Measurements from ENCODE around the gene DLGAP4.
"Not testable (repeated sequence)": the region's sequence is repeated elsewhere in the genome, so short reads cannot be mapped to it uniquely, and the experiment has no call there.

The DLGAP4 gene

DNA sequence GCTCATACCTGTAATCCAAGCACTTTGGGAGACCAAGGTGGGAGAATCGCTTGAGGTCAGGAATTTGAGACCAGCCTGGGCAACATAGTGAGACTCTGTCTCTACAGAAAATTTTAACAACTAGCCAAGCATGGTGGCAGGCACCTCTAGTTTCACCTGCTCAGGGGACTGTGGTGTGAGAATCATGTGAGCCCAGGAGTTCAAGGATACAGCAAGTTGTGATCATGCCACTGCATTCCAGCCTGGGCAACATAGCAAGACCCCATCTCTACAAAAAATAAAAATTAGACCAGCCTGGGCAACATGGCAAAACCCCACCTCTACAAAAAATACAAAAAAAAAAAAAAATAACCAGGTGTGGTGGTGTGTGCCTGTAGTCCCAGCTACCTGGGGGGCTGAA, 73.8 kb downstream of the DLGAP4 start:
- not testable (repeated sequence) for DNase-seq (ENCODE audit: low spot score)

DNA sequence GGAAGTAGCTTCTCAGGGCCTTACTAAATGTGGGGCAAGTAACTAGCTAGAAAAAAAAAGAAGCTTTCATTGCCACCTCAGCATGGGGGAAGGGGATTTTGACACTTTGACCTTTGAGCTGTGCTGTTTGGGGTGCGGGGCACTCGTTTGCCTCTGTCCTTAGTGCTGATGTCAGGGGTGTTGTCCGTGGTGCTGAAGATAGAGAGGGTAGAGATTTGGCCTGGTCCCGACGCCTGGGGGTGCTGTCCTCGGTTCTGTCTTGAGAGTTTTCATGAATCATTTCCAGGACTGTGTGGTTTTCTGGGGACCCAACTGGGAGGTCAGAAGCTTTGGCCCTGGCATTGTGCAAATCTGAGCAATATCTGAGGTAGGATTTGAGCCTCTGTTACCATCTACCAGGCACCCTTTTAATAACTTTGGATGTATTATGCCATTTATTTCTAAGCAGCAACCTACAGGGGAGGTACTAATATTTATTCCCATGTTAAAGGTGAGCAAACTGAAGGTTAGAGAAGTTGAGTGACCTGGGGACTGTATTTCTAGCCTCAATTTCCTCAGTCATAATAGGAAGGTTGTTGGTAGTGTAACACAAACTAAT, 78.0 kb downstream of the DLGAP4 start:
- DNase-seq (ENCODE audit: low spot score), result peak; percentile 24

DNA sequence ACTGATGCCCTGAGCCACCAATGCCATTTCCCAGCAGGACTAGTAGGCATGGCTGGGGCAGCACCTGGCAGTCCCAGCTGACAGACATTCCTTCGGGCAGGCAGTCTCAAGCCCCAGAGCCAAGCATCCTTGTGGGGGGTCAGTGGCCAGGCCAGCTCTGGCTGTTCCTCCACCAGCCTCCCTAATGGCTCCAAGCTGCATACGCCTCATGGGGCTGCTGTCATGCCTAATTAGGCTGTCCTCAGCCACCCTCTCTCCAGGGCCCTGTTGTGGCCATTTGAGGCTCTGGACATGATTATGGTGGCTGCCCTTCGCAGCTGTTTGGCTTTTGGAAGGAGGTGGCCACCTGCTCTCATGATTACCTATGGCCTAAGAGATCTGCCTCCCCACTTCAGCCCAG, 79.4 kb downstream of the DLGAP4 start:
- peak; percentile 87 for DNase-seq (ENCODE audit: low spot score)

DNA sequence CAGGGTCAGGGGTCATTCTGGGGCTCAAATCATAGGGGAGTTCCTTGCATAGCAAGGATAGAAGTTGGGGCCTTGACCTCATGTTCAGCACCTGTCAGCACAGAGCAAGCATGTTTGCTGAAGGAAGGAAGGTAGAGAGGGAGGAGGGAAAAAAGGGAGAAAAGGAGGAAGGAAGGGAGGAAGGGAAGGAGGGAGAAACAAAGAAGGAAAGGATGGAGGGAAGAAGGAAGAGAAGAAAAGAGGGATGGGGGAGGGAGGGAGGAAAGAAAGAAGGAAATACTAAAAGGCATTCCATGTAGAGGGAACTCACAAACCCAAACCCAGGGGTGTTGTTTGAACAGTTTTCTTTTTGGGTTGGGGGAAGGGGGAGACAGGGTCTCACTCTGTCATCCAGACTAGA, 80.1 kb downstream of the DLGAP4 start:
- no peak for DNase-seq (ENCODE audit: low spot score)

DNA sequence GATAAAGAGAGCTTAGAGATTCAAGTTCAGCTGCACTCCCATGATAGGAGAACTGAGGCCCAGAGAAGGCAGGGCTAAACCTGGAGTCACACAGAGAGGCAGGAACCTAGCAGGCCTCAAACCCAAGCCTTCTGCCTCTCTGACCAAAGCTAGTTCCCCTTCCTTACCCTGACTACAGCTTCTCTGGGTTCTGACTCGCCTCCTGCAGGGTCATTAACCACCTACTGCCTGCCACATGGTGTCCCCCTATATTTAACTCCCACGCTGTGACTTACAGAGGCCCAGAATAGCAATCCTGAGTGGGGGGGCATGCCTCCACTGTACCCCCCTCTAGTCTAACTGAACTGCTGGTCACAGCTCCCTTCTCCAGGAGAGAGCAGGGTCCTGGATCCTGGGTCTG, 84.1 kb downstream of the DLGAP4 start:
- DNase-seq (ENCODE audit: low spot score), result no peak

DNA sequence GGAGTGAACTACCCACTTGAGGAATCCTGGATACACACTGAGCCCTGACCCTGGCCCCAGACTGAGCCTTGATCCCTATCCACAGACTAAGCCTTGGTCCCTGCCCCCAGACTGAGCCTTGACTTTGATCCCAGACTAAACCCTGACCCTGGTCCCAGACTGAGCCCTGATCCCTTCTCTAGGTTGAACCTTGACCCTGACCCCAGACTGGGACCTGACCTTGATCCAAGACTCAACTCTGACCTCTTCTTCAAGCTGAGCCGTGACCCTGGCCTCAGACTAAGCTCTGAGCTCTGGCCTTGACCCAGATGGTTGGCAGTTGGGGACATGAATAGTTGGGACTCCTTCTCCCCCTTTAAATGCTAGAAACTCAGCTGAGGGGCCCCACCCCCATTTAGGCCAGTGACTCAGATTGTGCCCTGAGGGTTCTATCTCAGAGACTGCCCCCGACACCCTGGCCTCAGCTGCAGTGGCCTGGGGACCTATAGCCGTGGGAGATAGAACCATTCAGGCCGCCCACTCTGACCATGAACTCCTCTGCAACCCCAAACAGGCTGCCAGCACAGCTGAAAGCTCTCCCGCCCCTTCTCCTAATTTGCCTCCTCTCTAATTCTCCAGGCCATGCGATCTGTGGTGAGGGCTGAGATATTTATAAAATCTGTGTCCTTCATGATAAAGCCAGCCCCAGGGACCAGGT, 84.7 kb downstream of the DLGAP4 start:
- DNase-seq (ENCODE audit: low spot score), result no peak

DNA sequence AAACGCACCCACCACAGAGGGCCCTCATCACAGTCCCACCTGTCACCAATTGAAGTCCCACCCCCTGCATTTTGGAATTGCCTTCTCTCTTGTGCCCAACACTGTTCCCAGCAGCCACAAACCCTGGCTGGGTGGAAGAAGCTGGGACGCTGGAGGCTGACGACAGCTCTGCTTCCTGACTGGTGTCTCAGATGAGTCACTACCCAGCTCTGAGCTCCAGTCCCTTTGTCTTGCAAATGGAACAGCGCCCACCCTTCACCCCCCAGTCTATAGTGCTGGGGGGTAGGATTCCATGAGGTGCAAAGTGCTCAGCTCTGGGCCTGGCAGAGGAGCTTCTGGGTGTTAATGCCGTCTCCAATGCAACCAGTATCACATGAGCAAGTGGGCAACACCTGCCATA, 85.3 kb downstream of the DLGAP4 start:
- DNase-seq (ENCODE audit: low spot score), result no peak

DNA sequence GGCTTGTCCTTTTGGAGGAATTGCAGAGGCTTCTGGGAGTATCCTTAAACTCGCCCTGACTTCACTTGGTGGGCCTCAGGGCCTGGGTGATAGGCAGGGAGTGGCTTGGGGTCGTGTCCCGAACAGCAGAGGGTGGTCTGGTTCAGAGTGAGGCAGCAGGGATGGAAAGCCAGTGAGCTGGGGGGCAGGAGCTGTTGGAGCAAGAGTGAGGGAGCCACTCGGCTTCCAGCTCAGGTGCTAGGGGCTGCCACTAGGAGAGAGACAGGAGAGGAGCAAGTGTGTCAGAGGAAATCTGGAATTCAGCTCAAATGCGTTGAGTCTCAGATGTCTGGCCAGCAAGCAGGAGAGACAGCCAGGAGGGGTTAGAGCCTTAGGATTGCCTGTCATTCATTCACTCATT, 85.8 kb downstream of the DLGAP4 start:
- no peak for DNase-seq (ENCODE audit: low spot score)

DNA sequence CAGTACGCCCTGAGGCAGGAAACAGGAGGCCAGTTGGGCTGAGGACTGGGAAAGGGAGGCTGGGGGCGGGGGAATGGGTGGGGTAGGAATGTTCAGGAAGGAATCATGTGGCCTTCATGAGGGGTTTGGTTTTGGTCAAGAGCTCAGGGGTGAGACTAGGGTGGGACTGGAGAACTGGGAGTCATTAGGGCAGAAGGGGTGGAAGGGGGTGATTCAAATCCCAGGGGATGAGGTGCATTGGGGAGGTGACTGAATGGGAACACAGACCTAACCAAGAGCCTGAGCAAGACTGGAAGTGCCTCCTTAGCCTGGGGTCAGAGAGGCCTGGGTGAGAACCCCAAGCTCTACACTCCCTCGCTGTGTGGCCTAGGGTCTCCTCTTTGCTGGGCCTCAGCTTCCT, 86.8 kb downstream of the DLGAP4 start:
- DNase-seq (ENCODE audit: low spot score), result no peak

DNA sequence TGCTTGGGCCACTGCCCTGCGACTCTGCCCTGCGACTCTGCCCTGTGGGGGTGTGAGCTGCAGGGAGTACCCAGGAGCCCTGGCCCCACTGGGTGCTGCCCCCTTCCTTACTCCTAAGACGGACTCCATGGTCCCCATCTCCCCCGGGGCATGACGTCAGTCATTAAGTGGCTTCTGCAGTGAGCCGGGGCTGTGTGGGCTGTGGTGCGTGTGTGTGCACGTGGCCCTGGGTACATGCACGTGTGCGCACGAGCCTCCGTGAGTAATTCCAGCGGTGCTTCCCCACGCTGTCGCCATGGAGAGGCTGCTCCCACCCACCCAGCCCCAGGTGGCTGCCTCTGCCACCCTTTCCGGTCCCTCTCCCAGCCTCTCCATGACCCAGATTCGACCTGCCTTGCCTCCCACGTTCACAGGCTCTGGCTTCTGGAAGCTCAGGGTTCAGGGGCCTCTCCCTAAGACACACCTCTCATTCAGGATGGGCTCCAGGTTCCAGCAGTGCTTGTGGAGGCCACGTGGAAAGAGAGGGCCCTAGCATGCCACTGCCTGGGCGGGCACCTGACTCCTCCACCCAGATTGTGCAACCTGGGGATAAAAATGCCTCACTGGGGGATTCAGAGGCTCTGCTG, 88.3 kb downstream of the DLGAP4 start:
- no peak for DNase-seq (ENCODE audit: low spot score)

DNA sequence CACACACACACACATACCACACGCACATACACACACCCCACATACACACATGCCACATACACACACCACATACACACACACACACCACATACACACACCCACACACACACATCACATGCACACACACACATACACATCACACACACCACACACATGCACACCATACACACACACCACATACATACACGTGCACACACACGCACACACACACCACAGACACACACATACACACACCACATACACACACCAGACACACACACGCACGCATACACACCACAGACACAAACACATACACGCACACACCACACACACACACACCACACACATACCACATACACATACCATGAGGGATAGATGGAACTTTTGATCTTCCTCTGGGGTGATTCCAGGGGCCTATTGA, 90.2 kb downstream of the DLGAP4 start:
- DNase-seq (ENCODE audit: low spot score), result no peak

DNA sequence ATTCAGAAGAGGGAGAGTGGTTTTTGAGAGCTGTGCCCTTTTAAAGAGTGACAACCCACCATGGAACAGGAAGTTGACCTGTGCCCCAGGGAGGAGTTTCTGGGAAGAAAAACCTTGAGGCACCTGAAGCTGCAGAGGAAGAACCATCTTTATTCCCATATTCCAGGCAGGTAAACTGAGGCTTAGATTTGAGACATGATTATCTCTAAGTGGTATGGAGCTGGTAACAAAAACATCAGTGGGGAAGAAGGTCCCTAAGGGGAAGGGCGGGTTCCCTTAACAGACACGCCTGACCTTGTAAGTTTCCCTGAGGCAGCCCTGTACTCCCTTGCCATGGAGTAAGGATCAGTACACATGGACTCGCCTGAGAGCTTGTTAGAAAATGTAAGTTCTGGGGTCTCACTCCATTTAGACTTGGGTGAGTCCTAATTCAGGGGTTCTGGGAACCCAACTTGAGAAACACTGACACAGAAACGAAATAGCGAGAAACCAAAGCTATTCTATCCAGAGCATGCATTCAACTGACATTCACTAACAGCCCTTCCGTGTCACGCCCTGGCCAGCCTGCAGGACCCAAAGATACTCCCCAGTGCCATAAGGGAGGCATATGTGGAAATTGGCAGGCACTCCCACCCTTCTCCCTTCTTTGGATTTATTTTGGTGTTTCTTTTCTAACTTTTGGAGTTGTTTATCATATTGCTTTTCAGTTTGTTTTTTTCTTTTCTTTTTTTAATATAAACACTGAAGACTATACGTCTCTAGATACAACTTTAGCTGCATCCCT, 90.9 kb downstream of the DLGAP4 start:
- no peak for DNase-seq (ENCODE audit: low spot score)

DNA sequence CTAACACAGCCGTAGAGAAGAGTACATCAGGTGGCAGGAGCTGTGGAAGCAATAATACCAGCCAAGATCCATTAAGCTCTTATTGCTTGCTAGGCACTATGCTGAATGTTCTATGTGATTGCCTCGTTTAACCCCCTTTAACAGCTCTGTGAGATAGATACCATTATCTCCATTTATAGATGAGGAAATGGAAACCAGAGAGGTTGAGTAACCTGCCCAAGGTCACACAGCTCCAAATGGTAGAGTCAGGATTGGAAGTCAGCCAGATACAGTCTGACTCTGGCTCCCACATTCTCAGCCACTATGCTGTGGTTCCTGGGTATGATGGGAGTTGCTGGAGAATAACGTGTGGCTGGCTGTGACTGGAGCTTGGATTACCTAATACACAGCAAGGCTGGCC, 92.4 kb downstream of the DLGAP4 start:
- no peak for DNase-seq (ENCODE audit: low spot score)

DNA sequence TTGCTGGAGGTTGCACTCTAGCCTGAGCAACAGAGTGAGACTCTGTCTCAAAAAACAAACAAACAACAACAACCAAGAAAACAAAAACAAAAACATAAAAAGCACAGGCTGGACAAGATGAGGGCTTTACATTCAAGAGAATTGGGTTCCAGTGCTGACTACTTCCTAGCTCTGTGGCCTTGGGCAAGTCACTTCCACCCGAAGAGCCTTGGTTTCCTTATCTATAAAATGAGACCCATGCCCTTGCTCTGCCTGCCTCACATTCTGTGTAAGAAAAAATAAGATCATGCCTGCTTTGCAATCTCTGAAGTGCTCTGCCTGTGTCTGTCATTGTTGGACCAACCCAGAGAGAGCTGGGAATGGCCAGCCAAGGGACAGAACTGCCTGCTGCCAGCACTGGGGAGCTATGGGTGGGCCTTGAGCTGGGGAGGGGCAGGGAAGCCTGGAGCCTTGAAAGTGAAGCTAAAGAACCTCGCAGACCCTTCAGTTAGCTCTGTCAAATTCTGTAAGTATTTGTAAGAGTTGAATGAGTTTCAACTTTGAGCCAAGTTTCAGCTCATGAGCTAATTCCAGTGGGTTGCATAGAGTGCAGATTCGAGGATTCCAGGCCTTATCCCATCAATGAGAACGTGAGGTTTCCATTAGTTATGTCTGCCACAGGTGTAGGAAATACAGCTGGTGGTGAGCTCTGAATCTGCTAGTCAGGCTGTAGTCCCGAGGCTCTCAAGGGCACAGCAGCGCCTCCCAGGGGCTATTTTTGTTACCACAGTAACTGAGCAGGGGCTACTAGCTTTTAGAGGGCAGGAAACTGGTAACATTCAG, 93.2 kb downstream of the DLGAP4 start:
- peak; percentile 69 for DNase-seq (ENCODE audit: low spot score)

DNA sequence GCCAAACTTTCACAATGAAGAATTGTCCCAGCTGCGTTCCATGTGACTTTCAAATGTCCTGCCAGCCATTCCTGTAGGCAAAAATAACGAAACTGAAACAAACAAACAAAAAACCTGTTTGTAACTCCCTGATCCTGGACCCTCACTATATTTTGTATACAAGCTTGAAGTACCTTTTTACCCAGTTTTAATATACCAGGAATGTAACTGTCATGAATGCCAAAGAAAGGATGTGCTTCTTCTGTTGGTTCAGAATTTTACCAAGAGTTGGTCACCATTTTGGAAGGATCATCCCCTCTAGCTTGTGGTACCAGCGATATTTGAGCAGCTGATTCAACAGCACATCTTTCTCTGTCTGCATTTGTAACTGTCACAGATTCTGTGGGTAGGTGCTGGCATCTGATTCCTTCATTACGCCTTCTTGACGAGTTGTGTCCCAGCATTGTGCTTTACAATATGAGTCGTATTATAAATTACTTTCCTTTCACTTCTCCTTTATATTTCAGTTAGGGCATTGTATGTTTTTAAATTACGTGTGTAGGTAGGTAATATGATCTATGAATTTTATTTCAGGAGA, 93.9 kb downstream of the DLGAP4 start:
- DNase-seq (ENCODE audit: low spot score), result no peak

DNA sequence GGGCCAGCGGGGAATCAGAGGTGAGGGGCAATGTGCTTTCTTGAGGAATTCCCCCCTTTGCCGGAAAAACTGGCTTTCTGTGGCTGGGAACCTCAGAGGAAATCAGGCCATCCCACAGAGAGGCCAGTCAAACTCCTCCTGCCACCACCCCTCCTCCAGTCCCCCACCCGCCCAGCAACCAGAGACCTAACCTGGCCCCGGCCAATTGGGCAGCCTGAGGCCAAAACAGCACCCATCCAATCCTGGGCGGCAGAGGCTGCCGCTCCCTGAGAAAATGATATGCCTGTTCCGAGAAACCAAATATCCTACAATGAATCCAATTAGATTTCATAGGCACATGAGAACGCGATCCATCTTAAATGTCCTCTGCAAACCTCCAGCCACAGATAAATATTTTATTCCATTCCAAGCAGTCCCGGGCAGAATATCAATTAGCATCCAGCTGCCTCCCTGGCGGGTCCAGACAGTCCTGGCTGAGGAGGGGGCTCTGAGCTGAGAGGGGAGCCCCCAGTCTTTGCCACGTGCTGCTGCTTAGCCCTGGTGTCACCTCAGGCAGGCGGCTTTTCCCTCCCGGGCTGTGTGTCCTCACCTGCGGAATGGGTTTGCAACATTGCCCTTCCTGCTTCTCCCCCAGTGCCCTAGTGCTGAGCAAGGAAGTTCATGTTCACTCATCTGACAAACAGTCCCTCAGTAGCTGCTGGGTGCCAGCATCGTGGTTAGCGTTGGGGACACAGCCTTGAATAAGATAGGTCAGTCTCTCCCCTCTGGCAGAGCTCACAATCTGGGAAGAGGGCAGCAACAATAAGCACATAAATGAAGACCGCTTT, 95.0 kb downstream of the DLGAP4 start:
- DNase-seq (ENCODE audit: low spot score), result no peak

DNA sequence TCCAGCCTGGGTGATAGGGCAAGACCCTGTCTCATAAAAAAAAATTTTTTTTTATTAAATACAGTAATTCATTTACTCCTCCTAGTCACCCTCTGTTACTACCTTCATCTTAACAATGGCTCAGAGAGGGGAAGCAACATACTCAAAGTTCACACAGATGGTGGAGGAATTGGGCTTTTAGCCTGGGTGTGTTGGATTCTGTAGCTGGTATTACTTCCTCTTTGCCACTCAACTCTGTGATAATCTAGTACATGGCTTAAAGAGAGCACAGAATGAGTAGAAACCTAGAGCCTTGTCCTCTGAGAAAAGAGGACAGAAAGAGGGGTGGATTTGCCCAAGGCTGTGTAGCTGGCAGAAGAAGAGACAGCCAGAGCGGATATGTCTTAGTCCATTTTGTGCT, 96.6 kb downstream of the DLGAP4 start:
- DNase-seq (ENCODE audit: low spot score), result no peak

DNA sequence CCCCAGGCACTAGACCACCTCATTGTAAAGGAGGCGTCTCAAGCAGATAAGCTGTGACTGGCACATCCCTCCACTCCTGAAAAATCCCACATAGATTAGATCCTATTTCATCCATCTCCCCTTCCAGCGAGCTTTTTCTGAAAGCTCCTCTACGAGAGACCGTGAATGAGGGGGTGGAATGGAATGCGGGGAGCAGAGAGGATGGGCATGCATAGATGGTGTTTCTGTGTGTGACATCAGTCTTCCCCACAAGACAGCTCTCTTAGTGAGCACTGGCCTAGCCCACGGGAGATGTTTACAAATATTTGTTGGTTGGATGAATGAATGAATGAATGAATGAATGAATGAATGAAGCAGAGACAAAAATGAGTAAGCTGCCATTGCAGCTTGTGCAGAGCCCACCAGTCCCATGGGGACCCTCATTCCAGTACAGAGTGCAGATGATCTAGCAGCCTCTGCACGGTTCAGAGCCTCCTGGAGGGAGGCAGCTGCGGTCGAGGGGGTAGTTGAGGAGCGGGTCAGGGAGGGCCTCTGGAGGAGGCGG, 98.4 kb downstream of the DLGAP4 start:
- DNase-seq (ENCODE audit: low spot score), result no peak

DNA sequence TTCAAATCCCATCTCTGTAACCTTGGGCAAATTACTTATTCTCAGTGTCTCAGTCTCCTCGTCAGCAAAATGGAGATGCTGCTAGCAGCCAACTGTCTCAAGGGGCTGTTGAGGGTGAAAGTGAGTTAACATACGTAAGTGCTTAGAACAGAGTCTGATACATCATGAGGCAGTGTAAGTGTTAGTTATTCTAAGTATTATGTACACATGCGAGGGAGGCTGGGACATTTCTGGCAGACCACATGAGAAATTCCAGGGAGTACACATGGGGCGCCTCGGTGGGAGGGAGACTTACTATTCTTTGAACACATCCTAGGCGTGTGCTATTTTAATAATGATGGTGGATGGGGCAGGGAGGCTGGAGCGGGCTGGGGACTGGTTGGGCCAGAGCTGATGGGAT, 99.1 kb downstream of the DLGAP4 start:
- DNase-seq (ENCODE audit: low spot score), result no peak

DNA sequence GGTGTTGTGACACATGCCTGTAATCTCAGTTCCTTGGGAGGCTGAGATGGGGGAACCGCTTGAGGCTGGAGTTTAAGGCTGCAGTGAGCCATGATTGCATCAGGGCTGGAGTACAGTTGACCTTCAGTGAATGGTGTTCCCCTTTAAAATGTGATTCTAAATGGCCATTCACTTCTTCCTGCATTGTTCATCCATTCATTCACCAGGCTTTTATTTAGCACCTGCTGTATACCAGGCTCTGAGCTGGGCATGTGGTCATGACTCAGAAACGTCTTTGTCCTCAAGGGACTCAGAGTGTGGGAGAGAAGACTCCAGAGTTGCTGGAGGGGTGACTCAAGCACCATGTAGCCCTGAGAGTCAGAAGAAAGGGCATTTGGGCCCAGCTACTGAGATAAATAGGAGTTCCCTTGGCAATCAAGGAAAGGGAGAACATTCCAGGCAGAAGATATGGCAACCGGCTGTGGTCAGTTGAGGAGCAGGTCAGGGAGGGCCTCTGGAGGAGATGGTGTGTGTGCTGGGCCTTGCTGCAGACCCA, 101.1 kb downstream of the DLGAP4 start:
- DNase-seq (ENCODE audit: low spot score), result no peak
